Motor neuron (in vitro differentiated cells): ENCODE measurements around the gene ZNF732. TPM values are rescaled to one million over a fixed set of nuclear protein-coding genes. Genes with fewer than 3 reads are reported as not detected.
A peak's percentile ranks its signal among the peaks of the same experiment; 100 is the strongest.
"Not testable (repeated sequence)": the region's sequence is repeated elsewhere in the genome, so short reads cannot be mapped to it uniquely, and the experiment has no call there.

Source experiments
- ATAC-seq, 8 experiments: fragments of 200-7000 bp; cut with Tn5 transposase; replicated peaks in 6 of 8; 2 replicates each; pipeline ENCODE4 v1.8.0; 2021; ENCODE audit warnings: mild to moderate bottlenecking in 8 of 8, moderate library complexity in 8 of 8
- H3K27ac ChIP-seq, 2 donors: fragments of 250-450 bp; sonication (Bioruptor Pico); 2 replicates each; pipeline ENCODE4 v1.9.0; 2021; ENCODE audit warnings: antibody characterized with exemption in 2 of 2, mild to moderate bottlenecking in 2 of 2, moderate library complexity in 1 of 2
- H3K4me1 ChIP-seq, 2 donors: fragments of 250-450 bp; sonication (Bioruptor Pico); replicated peaks in 1 of 2; 2 replicates each; pipeline ENCODE4 v1.6.1; 2021; ENCODE audit warnings: antibody characterized with exemption in 2 of 2, mild to moderate bottlenecking in 2 of 2, moderate library complexity in 1 of 2
- H3K4me3 ChIP-seq, 5 donors: fragments of 250-450 bp; sonication (Bioruptor Pico); 2 replicates each; pipeline ENCODE4 v1.9.0; 2021; ENCODE audit warnings: antibody characterized with exemption in 5 of 5, mild to moderate bottlenecking in 5 of 5, moderate library complexity in 4 of 5
- WGBS, 10 experiments: fragments of 450-650 bp; shearing (Covaris generic); methylation state at CpG; one replicate each; pipeline ENCODE4 v1.0.0; 2022; 5-methylcytosine and 5-hydroxymethylcytosine counted together
- in situ Hi-C, 9 experiments: fragments of 400-800 bp; cut with MboI; loops; one replicate each; pipeline ENCODE4 v1.15.0; 2021; ENCODE audit warnings: low sequenced_read_pairs in 9 of 9, low pct_unique_long_range_greater_than_20kb in 2 of 9; ENCODE audit not compliant: unreplicated experiment in 9 of 9
- total RNA-seq, 8 experiments: library from RNA; unstranded; fragments of 300-600 nt; gene quantifications; 2 replicates each; pipeline versions ENCODE4 v1.2.3 to v1.2.4, GENCODE V29; 2022

ZNF732 gene
- total RNA-seq, 8 experiments from 2014 or later, result 0.18 to 0.56 (median 0.43) TPM; not detected in 1

GRCh38 chr4:242121-242848, 63.0 kb downstream of the ZNF732 start:
- 12 to 100% (median 64%) methylated on average over 3 to 15 of the region's 15 CpGs; no CpG with 5 or more reads in 1 of the 10 experiments for WGBS, 10 experiments
- ATAC-seq, result peak in 3 of 8 experiments; percentile 58 to 89 (median 88)
- H3K27ac ChIP-seq, result no peak overlapping the region
- H3K4me1 ChIP-seq, result no peaks in the 10 kb centered on the region
- no peak overlapping the region for H3K4me3 ChIP-seq
- in situ Hi-C loops, result no loop called here

GRCh38 chr4:241411-241810, 63.9 kb downstream of the ZNF732 start:
- H3K4me1 ChIP-seq, H3K27ac ChIP-seq, in situ Hi-C loops, H3K4me3 ChIP-seq, ATAC-seq: not testable (repeated sequence)
- 47 to 93% (median 80%) methylated on average over 2 to 5 of the region's 7 CpGs; no CpG with 5 or more reads in 5 of the 10 experiments for WGBS, 10 experiments

GRCh38 chr4:236028-236427, 69.2 kb downstream of the ZNF732 start:
- no peak for ATAC-seq
- H3K27ac ChIP-seq, result no peak overlapping the region
- WGBS, 10 experiments, result 42 to 100% (median 91%) methylated on average over 1 to 2 of the region's 2 CpGs
- in situ Hi-C loops, result no loop called here
- H3K4me3 ChIP-seq, result no peak overlapping the region
- H3K4me1 ChIP-seq, result no peaks in the 10 kb centered on the region

GRCh38 chr4:234178-234577, 71.1 kb downstream of the ZNF732 start:
- 20 to 100% (median 63%) methylated on average over 1 of the region's 1 CpG; no CpG with 5 or more reads in 5 of the 10 experiments for WGBS, 10 experiments
- Histone ChIP-seq H3K27ac (no peak overlapping the region), H3K4me1 (no peaks in the 10 kb centered on the region), H3K4me3 (no peak overlapping the region)
- no peak for ATAC-seq
- in situ Hi-C loops, result no loop called here

GRCh38 chr4:223913-224497, 81.3 kb downstream of the ZNF732 start:
- no peak for ATAC-seq
- 55 to 100% (median 100%) methylated on average over 1 of the region's 1 CpG; no CpG with 5 or more reads in 4 of the 10 experiments for WGBS, 10 experiments
- in situ Hi-C loops, result no loop called here
- no peaks in the 10 kb centered on the region for H3K4me1 ChIP-seq
- H3K27ac ChIP-seq, result no peak overlapping the region
- no peak overlapping the region for H3K4me3 ChIP-seq

Other genes starting within 250 kb of the ZNF732 start
- gene ZNF718, start 181.0 kb downstream of the ZNF732 start, total RNA-seq, result 10 to 100 TPM in 1 of 8 experiments, 1 to 10 TPM in 7; 5.4 to 12.5 (median 7.9) TPM
- 10 to 100 TPM; 12.2 to 42.2 (median 29.5) TPM for gene ZNF141, start 32.3 kb upstream of the ZNF732 start, total RNA-seq
- gene ZNF721, start 193.7 kb upstream of the ZNF732 start, total RNA-seq, result 10 to 100 TPM; 22.4 to 71.3 (median 35.9) TPM
- 10 to 100 TPM; 20.4 to 99.5 (median 30.9) TPM for gene PIGG, start 193.7 kb upstream of the ZNF732 start, total RNA-seq